Non-pigmented ciliary epithelial cell (primary cell): ENCODE data around the gene TEC.
"Not testable (repeated sequence)": the region's sequence is repeated elsewhere in the genome, so short reads cannot be mapped to it uniquely, and the experiment has no call there.

Source experiments
- DNase-seq: peaks from one replicate; pipeline ENCODE4 v3.0.0-alpha.2; 2010; ENCODE audit warnings: low read depth

The TEC gene

DNA sequence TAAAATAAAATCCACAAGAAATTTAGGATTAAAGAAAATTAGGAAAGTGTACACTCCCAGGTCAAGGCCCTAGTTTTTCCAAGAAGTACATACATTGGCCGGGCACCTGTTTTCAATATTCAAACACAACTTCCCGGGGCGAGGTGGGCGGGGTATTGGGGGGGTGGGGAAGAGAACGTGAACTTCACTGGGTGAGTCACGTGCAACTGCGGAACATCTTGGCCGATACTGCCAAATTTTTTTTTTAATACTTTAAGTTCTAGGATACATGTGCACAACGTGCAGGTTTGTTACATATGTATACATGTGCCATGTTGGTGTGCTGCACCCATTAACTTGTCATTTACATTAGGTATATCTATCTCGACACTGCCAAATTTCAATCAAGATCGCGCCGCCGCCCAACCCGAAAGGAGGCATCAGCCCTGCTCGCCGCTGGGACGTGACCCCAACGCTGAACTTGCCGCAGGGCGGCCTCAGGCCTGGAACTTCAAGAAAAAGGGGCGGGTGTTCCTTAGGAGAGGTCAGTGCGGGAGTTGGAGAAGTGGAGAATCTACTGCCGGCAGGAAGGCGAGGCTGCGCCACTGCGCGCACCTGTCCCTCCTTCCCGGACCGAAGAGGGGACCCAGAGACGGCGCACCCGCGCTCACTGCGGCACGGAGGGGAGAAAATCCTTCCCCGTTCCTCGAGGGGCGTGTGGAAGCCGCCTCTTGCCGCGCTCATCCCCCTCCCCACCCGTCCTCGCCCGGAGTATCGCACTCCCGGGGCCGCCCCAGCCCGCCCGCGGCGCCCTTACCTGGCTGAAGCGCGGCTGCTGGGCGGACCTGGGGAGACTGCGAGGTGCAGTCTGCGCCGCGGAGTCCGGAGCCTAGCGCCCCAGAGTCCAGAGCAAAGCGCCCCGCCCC is at the start of gene TEC:
Gene TEC (minus strand): TSS at position 883 of the 905 bp plus-strand sequence. CDS start 41,224 bp downstream, outside the sequence.
- no peak for DNase-seq

DNA sequence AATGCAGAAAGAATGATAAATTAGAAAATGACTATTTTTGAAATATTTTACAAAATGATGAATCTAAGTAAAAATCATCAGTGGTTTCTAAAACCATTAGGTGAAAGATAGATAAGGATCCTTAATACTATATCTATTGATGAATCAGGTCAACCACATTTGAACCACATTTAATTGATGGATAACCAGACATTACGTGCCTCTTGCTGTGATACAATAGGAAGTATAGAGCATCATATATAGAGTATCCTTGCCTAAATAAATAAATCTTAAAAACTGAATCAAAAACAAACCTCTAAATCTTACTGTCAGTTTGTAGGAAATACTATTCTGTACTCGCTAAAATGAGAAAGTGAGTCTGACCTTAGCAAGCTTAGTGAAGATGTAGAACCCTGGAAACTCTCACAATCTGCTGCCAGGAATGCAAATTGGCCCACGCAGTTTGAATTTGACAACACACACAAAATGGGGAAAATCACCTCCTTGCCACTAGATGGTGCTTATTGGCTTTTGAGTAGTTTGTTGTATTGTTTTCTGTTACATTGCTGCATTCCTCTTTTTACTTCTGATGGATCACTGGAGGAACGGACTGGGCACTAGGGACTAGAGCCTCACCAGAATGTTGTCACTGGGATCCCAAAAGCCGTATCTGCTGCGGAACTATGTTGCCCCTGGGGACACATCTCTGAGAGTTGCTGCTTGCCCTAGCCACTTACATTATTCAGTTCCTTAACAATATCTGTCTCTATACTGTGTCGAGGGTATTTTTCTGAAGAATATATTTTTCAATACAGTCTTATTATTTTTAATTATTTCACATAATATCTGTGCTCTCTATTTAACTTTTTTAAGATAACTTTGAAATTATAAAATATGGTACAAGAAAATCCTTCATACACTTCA is 46.3 kb upstream of the TEC start:
- no peak for DNase-seq

DNA sequence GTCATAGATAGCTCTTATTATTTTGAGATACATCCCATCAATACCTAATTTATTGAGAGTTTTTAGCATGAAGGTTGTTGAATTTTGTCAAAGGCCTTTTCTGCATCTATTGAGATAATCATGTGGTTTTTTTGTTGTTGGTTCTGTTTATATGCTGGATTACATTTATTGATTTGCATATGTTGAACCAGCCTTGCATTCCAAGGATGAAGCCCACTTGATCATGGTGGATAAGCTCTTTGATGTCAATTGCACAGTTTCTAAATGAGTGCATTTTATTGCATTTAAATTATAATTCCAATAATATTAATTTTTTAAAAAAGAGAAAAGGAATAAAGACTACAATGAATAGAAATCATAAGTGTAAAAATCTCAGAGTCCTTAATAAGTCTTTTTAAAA is 45.1 kb upstream of the TEC start:
- DNase-seq: not testable (repeated sequence)

DNA sequence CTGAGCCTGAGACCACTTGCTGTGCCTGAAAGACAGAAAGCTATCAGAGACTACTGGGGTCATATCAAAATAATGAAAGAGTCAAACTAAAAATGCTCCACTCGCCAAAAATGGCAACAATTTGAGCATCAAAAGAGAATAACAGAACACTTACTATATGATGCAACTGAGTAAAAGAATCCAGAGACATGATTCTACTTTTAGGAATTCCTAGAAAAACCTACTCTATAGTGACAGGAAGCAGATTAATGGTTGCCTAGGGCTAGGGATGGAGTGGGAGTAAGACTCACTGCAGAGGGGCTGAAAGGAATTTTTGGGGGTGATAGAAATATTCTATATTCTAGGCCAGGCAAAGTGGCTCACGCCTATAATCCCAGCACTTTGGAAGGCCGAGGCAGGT is 42.3 kb upstream of the TEC start:
- DNase-seq: no peak

DNA sequence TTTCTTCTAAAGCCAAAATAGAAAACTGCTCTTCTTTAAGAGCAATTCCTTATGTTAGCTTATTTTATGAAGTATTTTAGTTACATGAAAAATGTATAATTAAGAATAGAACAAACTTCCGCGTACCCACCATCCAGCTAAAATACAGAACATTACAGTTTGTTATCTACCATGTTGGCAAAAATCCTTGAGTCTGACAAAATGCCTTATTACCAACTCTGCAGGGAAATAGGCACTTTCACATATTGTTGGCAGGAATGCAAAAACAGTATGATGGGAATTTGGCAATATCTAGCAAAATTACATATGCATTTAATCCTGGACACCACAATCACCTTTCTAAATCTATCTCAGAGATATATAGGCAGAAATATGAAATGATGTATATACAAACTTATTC is 39.3 kb upstream of the TEC start:
- no peak for DNase-seq

DNA sequence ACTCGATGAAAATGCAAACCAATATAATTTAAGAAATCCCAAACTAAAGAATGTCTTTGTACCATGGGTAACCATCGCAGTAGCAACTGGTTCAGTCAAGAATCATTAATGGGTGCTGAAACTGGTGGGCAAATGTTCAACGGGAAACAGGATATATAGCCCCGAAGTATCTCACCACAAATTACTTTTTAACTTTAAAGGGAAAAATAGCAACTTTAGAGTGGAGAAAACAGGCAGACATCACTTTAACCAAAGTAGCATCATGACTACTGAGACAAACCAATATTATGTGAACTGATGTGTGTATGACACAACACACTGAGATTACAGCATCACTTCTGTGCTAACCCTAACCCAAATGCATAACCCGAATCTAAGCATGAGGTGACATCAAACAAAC is 37.9 kb upstream of the TEC start:
- no peak for DNase-seq

DNA sequence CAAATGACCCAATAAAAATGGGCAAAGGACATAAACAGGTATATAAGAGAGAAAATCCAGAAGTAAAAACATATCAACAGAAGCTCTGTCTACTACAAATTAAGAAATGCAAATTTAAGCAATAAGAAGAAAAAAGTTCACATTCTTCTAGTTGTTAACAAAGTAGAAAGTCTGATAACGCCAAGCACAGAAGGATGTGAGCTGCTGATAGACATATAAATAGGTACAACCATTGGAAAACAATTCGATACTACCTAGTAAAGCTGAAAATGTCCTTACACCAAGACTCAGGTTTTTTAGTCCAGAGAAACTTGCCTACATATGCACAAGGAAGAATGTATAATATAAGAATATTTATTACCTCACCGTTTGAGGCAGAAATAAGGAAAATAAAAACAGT is 35.9 kb upstream of the TEC start:
- DNase-seq: no peak

DNA sequence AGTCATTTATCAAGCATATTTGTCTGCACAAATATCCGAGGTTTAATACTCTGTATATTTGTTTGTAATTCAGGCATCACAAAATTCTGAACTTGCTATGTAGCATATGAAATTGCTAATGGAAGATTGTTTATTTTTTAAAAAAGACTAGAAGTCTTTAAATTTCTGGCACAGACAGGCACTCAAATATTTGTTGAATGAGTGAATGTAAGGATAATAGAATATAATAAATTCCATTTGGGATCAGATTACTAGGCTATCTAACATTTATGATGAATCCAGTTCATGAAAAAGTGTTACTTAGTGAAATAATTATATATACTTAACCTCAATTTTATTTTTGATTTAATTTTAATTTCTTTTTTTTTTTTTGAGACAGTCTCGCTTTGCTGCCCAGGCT is 30.4 kb upstream of the TEC start:
- DNase-seq: no peak

DNA sequence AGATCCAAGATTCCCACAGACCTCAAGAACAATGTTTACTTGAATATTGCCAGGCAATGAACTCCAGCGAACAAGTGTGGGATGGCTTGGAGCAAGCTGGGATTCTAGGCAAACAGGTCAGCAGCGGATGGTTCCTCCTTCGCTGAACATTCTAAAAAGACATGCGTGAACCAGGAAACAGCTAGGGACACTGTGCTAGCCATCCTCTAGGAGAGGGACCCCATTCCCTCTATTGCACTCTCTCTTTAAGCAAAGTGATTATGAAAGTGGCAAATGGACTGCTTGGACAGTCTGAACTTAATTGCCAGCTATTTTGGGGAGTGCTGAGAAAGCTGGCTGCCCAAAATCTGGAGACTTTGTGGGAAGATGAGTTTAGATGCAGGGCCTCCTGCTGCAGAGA is 29.9 kb upstream of the TEC start:
- no peak for DNase-seq

DNA sequence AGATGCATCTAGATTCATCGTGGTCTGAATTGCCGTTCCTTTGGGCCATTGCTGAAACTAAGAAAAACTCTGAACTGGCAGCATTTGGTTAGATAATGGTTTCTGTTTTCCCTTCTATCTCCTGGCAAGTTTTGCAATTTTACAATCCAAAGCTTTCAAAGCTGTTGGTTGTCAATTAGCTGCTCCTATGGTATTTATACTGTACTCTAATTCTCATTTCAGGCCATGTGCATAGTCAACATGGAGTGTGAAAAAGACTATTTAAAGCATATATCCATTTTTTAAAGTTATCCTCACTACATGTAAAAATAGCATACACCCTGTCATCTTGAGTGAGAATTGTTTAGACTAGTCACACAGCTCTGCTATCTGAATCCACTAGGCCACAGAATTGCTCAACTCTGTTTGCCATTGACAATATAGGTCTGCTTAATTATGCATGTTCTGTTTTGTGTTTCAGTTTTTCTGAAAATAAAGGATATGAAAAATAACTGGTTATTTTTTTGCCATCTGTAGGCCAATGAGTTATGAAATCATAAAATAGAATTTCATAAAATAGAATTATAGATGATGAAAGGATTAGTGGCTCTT is 27.7 kb upstream of the TEC start:
- DNase-seq: no peak

DNA sequence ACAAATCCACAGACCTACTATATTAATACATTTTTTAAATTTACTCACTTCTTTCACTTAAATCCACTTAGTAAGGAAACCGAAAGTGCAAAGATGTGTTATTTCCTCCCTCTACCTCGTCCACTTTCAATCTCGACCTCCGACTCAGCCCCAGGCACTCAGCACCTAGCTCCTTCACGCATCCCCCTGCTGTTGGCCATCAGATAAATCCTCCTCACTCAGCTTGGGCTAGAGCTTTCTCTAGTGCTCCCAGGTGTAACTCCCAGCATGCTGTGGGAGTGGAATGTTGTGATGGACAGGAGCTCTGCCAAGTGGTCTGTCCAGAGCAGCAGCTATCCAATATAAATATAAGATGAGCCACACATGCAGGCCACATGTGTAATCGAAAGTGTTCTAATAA is 26.7 kb upstream of the TEC start:
- DNase-seq: no peak

DNA sequence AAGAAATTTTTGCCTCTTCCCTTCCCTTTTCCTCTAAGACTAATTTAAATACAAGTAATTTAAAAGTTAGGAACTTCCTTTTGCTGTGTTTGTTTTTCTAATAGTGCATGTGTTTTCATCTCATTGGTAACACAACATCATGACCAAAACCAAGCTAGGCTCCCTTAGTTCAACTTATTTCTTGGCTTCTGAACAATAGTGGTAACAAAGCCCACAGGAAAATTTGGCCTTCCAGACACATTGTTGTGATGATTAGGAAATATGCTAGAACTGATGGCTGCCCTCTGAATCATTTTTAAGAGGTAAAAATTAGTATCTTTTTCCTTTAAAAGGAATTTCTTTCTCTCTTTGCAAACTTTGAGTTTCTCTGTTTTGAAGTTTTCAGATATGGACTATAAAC is 25.5 kb upstream of the TEC start:
- no peak for DNase-seq

DNA sequence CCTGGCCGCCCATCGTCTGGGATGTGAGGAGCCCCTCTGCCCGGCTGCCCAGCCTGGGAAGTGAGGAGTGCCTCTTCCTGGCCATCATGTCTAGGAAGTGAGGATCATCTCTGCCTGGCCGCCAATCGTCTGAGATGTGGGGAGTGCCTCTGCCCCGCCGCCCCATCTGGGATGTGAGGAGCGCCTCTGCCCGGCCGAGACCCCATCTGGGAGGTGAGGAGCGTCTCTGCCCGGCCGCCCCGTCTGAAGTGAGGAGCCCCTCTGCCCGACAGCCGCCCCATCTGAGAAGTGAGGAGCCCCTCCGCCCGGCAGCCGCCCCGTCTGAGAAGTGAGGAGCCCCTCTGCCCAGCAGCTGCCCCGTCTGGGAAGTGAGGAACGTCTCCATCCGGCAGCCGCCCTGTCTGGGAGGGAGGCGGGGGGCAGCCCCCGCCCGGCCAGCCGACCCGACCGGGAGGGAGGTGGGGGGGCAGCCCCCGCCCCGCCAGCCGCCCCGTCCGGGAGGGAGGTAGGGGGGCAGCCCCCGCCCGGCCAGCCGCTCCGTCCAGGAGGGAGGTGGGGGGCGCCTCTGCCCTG is 22.7 kb upstream of the TEC start:
- DNase-seq: not testable (repeated sequence)

DNA sequence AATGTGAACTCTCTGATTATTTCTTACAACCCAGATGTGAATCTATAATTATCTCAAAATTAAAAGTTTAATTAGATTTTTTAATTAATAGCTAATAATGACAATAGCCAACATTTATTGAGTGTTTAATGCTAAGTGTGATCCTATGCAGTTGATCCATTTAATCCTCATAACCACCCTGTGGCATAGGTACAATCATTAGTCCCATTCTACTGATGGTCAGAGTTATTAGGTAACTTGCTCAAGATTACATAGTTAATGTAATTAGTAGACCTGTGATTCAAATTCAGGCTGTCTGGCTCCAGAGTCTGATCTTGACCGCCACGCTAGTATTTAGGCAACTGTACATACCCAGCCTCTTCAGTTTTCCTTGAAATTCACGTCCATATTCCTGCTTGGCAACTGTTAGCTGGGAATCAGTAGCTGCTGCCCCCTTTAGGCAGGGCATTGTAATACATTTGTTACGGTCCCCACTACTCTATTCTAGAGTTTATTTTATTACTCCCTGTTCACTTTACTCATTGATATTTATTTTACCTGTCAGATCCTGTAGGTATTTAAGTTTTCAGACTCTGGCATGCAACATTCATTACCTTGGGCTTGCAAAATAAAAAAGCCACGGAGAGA is 20.6 kb upstream of the TEC start:
- no peak for DNase-seq

DNA sequence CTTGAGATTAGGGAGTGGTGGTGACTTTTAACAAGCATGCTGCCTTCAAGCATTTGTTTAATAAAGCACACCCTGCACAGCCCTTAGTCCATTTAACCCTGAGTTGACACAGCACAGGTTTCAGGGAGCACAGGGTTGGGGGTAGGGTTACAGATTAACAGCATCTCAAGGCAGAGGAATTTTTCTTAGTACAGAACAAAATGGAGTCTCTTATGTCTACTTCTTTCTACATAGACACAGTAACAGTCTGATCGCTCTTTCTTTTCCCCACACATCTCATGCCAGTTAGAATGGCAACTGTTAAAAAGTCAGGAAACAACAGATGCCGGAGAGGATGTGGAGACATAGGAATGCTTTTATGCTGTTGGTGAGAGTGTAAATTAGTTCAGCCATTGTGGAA is 16.4 kb upstream of the TEC start:
- DNase-seq: not testable (repeated sequence)

DNA sequence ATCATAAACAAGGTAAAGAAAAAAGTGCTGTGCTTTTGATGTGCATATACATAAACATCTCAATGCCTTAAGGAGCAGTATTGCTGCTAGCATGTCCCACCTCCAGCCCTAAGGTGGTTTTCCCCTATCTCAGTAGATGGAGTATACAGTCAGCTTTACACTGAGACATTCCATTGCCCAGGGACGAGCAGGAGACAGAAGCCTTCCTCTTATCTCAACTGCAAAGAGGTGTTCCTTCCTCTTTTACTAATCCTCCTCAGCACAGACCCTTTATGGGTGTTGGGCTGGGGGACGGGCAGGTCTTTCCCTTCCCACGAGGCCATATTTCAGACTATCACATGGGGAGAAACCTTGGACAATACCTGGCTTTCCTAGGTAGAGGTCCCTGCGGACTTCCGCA is 16.0 kb upstream of the TEC start:
- not testable (repeated sequence) for DNase-seq

DNA sequence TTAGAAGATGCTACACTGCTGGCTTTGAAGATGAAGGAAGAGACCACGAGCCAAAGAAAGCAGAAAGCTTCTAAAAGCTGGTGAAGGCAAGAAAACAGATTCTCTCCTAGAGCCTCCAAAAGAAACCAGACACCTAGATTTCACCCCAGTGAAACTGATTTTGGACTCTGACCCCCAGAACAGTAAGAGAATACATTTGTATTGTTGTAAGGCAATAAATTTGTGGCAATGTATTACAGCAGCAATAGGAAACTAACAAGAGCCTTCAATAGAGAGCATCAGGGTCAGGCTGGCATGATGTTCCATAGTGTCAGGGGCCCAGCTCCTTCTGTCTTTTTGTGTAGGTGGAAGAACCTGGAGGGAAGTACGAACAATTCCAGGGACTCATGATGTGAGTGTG is 6.0 kb upstream of the TEC start:
- DNase-seq: no peak

DNA sequence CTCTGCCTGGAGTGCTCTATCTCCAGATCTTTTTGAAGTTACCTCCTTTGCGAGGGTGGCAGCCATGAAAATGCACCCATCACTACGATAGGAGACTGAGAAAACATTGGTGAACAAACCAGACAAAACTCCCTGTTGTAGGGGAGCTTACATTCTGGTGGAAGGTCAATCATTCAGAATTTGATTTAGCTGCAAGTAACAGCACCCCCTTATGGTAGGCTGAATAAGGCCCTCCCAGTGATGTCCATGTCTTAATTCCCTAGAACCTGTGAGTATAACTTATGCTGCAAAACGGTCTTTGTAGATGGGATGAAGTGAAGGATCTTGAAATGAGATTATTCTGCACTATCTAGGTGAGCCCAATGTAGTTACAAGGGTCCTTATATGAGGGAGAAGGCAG is 5.6 kb upstream of the TEC start:
- DNase-seq: no peak

DNA sequence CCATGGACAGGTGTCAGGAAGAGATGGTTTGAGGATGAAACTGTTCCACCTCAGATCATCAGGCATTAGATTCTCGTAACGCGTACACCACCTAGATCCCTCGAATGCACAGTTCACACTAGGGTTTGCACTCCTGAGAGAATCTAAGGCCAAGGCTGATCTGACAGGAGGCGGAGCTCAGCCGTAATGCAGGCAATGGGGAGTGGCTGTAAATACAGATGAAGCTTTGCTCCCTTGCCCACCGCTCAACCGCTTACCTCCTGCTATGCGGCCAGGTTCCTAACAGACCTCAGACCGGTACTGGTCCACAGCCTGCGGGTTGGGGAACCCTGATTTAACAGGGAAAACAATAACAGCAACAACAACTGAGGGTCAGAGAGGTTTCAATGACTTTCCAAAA is 2.0 kb upstream of the TEC start:
- no peak for DNase-seq

DNA sequence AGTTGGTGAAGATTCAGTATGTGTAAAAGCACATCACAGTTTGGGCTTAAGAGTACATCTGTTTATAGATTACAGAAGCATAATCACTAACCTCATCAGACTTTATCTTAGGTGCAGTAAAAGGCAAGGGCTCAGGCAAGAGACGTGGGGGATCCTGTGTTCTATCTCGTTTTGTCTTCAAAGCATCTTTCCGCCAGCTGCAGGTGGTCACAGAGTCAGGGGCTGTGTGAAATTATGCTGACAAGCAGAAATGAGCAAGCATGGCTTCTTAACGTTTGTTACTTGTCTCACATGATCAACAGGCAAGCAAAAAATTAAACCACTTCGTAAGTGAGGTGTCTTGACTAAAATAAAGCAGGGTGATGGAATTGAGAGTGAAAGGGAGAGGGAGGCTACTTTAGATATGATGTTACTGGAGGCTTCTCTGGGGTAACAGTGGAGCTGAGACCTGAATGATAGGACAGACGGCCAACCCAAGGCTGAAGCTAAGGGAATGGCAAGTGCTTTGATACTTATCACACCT is 1.4 kb upstream of the TEC start:
- no peak for DNase-seq

DNA sequence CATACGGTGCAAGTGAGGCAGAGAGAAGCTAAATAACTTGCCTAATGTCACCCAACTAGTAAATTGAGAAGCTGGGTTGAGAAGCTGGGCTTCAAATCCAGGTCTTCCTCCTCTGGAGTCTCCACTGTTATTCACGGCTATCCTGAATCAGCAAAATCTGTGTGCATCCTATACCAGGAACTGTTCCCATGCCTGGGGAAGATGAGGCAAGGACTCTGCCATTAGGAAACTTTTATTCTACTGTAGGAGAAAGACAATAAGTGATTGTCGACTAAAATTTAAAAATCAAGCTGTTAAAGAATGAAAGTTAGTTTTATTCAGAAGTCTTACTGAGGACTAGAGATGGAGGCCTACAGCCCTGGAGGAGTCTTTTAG is 872 bp upstream of the TEC start:
- no peak for DNase-seq
